Neutrophil (primary cell): ENCODE data around the gene MYO3B.

ENCODE experiments used
- H3K27ac ChIP-seq: fragments of 200-600 bp; sonication (generic); 2 replicates; pipeline ENCODE4 v1.5.1; 2016; ENCODE audit warnings: mild to moderate bottlenecking, moderate library complexity
- H3K27me3 ChIP-seq: fragments of 200-600 bp; sonication (generic); 2 replicates; pipeline ENCODE4 v1.6.0; 2016; ENCODE audit warnings: mild to moderate bottlenecking
- H3K36me3 ChIP-seq: fragments of 200-600 bp; sonication (generic); 2 replicates; pipeline ENCODE4 v1.5.1; 2017
- H3K4me1 ChIP-seq, 2 experiments: fragments of 200-600 bp in 1 of 2; sonication (generic) in 1 of 2; 1 replicate in 1 of 2; 2 replicates in 1 of 2; pipeline versions ENCODE4 v1.5.1 to v1.6.1; 2013 to 2016; ENCODE audit warnings: low read depth in 1 of 2, low read length in 1 of 2, mild to moderate bottlenecking in 1 of 2, moderate library complexity in 1 of 2; ENCODE audit not compliant: control insufficient read depth in 1 of 2, insufficient read depth in 1 of 2
- H3K4me3 ChIP-seq, 2 experiments: fragments of 200-600 bp in 1 of 2; sonication (generic) in 1 of 2; 1 replicate in 1 of 2; 2 replicates in 1 of 2; pipeline ENCODE4 v1.5.1; 2013 to 2016; ENCODE audit warnings: low read depth in 1 of 2, low read length in 1 of 2, mild to moderate bottlenecking in 1 of 2, moderate library complexity in 1 of 2
- H3K9me3 ChIP-seq: fragments of 200-600 bp; sonication (generic); 2 replicates; pipeline ENCODE4 v1.5.1; 2016
- CTCF ChIP-seq: fragments of 200-600 bp; sonication (generic); IDR thresholded peaks from 2 replicates; pipeline ENCODE4 v1.5.1; 2016; ENCODE audit warnings: antibody characterized with exemption

Gene MYO3B

GRCh38 chr2:170332676-170333402 lies 154.9 kb downstream of the MYO3B start:
- H3K4me1 ChIP-seq: no peaks in the 10 kb centered on the region
- no peaks in the 10 kb centered on the region for H3K36me3 ChIP-seq
- TF ChIP-seq CTCF: no peak
- peaks cover 4% of the 10 kb centered on the region for H3K27me3 ChIP-seq
- H3K27ac ChIP-seq: no peak overlapping the region
- no peaks in the 10 kb centered on the region for H3K9me3 ChIP-seq
- H3K4me3 ChIP-seq: no peak overlapping the region

GRCh38 chr2:170335351-170335750 lies 157.4 kb downstream of the MYO3B start:
- Histone ChIP-seq H3K27me3 (peaks cover 4% of the 10 kb centered on the region), H3K4me3 (no peak overlapping the region), H3K4me1 (no peaks in the 10 kb centered on the region), H3K27ac (no peak overlapping the region), H3K9me3 (no peaks in the 10 kb centered on the region), H3K36me3 (no peaks in the 10 kb centered on the region)
- no peak for TF ChIP-seq CTCF

- no peak overlapping the region for H3K27ac ChIP-seq
- H3K4me3 ChIP-seq: no peak overlapping the region
- H3K36me3 ChIP-seq: no peaks in the 10 kb centered on the region
- H3K4me1 ChIP-seq: no peaks in the 10 kb centered on the region
- TF ChIP-seq CTCF: no peak
- peaks cover 4% of the 10 kb centered on the region for H3K27me3 ChIP-seq
- H3K9me3 ChIP-seq: no peaks in the 10 kb centered on the region
These were observed 158.5 kb downstream of the MYO3B start for GRCh38 chr2:170336408-170336807.

- no peak overlapping the region for H3K27ac ChIP-seq
- no peaks in the 10 kb centered on the region for H3K9me3 ChIP-seq
- no peak for TF ChIP-seq CTCF
- H3K4me1 ChIP-seq: no peaks in the 10 kb centered on the region
- no peaks in the 10 kb centered on the region for H3K36me3 ChIP-seq
- peaks cover 4% of the 10 kb centered on the region for H3K27me3 ChIP-seq
- H3K4me3 ChIP-seq: no peak overlapping the region
These were observed 159.0 kb downstream of the MYO3B start for GRCh38 chr2:170336916-170337315.

- H3K36me3 ChIP-seq: no peaks in the 10 kb centered on the region
- no peaks in the 10 kb centered on the region for H3K9me3 ChIP-seq
- H3K4me3 ChIP-seq: no peak overlapping the region
- no peak overlapping the region for H3K27ac ChIP-seq
- H3K4me1 ChIP-seq: no peaks in the 10 kb centered on the region
- TF ChIP-seq CTCF: no peak
- H3K27me3 ChIP-seq: no peaks in the 10 kb centered on the region
These were observed 161.4 kb downstream of the MYO3B start for GRCh38 chr2:170339322-170339721.
